GM19452 (cell line): Measurements from ENCODE around the gene LBR.
"Not testable (repeated sequence)": the region's sequence is repeated elsewhere in the genome, so short reads cannot be mapped to it uniquely, and the experiment has no call there.

Source experiments
- ATAC-seq: cut with Tn5 transposase; IDR thresholded peaks from one replicate; pipeline ENCODE4 v1.9.1; 2021; ENCODE audit not compliant: unreplicated experiment

The LBR gene

GRCh38 chr1:225427235-225428067 is at the start of gene LBR:
Gene LBR (minus strand): TSS chr1:225428038. CDS start chr1:225424075, 3,963 bp downstream.
- peak; percentile 38 for ATAC-seq

- ATAC-seq = no peak
Measured at GRCh38 chr1:225477296-225477911, 49.6 kb upstream of the LBR start.

- no peak for ATAC-seq
Measured at GRCh38 chr1:225476538-225476988, 48.7 kb upstream of the LBR start.

GRCh38 chr1:225476100-225476511 is 48.3 kb upstream of the LBR start:
- no peak for ATAC-seq

GRCh38 chr1:225474986-225475820 is 47.4 kb upstream of the LBR start:
- ATAC-seq = peak; percentile 73

GRCh38 chr1:225474439-225474985 is 46.7 kb upstream of the LBR start:
- no peak for ATAC-seq

- ATAC-seq = not testable (repeated sequence)
Measured at GRCh38 chr1:225473676-225474438, 46.0 kb upstream of the LBR start.

GRCh38 chr1:225473266-225473665 is 45.4 kb upstream of the LBR start:
- not testable (repeated sequence) for ATAC-seq

GRCh38 chr1:225471453-225472301 is 43.8 kb upstream of the LBR start:
- no peak for ATAC-seq

- no peak for ATAC-seq
Measured at GRCh38 chr1:225471109-225471452, 43.2 kb upstream of the LBR start.

GRCh38 chr1:225470211-225471108 is 42.6 kb upstream of the LBR start:
- no peak for ATAC-seq

GRCh38 chr1:225469051-225469450 is 41.2 kb upstream of the LBR start:
- no peak for ATAC-seq

GRCh38 chr1:225468270-225469020 is 40.6 kb upstream of the LBR start:
- ATAC-seq = no peak

GRCh38 chr1:225467193-225468020 is 39.6 kb upstream of the LBR start:
- ATAC-seq = peak; percentile 94

- no peak for ATAC-seq
Measured at GRCh38 chr1:225466848-225467192, 39.0 kb upstream of the LBR start.

- ATAC-seq = no peak
Measured at GRCh38 chr1:225465793-225466517, 38.1 kb upstream of the LBR start.
